ENCODE data around the gene KCNH5. TPM values are rescaled to one million over a fixed set of nuclear protein-coding genes. Genes with fewer than 3 reads are reported as not detected.

The KCNH5 gene
- total RNA-seq, 4 donors from 2014 or later: under 0.01 TPM; not detected in 3

DNA sequence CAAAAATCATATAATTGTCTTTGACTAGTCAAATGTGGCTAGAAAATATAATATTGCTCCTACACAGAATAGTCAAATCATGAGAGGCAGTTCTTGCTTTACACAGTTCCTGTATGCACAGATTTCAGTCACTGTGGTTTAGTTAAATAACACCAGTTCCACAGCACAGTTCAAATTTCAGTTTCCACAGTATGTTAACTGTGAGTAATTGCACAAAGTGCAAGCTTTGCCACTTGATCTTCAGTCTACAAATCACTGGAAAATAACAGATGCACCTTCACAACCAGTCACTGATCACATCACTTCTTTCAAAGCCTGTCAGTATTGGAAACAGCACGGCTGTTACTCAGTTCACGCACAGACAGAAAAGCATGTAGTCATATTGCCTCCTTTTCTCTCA is 38.7 kb downstream of the KCNH5 start:
- intact Hi-C loops (cut with DNase I; ENCODE audit: low total_unique reads): no loop called here
- Histone ChIP-seq H3K27ac (no peak overlapping the region), H3K4me1 (no peaks in the 10 kb centered on the region), H3K4me3 (no peak overlapping the region), H3K27me3 (no peaks in the 10 kb centered on the region), H3K9me3 (no peaks in the 10 kb centered on the region), H3K36me3 (no peaks in the 10 kb centered on the region)
- in situ Hi-C loops (cut with MboI; ENCODE audit: low pct_ligation_motif_present in 1 of 4, low pct_unique_long_range_greater_than_20kb in 1 of 4, low sequenced_read_pairs in 3 of 4): no loop called here
- TF ChIP-seq, protein P1, sequence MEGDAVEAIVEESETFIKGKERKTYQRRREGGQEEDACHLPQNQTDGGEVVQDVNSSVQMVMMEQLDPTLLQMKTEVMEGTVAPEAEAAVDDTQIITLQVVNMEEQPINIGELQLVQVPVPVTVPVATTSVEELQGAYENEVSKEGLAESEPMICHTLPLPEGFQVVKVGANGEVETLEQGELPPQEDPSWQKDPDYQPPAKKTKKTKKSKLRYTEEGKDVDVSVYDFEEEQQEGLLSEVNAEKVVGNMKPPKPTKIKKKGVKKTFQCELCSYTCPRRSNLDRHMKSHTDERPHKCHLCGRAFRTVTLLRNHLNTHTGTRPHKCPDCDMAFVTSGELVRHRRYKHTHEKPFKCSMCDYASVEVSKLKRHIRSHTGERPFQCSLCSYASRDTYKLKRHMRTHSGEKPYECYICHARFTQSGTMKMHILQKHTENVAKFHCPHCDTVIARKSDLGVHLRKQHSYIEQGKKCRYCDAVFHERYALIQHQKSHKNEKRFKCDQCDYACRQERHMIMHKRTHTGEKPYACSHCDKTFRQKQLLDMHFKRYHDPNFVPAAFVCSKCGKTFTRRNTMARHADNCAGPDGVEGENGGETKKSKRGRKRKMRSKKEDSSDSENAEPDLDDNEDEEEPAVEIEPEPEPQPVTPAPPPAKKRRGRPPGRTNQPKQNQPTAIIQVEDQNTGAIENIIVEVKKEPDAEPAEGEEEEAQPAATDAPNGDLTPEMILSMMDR (IDR thresholded peaks at IDR 0.05): no peak
- TF ChIP-seq EP300 (IDR thresholded peaks at IDR 0.05; ENCODE audit: low read depth): no peak
- TF ChIP-seq POLR2AphosphoS5 (IDR thresholded peaks at IDR 0.05): no peak
- TF ChIP-seq POLR2A (IDR thresholded peaks at IDR 0.05): no peak
- WGBS, 2 donors (ENCODE audit: low coverage in 1 of 2): 74 to 81% methylated on average over 2 of the region's 2 CpGs
- no peak for DNase-seq

DNA sequence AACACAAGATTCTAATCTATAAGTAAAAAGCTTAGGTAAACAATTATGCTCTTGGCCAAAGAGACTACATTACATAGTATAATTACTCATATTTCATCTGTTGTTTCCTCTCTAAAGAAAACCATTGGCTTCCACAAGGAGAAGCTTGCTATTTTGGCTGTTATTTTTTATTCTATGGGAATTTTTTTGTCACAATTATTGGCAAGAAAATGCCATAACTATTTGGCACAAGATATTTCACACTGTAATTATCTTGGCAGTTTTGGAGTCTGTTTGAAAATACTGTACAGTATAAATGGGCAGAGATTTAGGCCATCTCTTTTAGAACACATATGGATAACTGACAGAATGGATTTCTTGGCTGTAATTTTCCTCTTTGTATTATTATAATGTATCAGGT is 51.2 kb downstream of the KCNH5 start:
- Histone ChIP-seq H3K4me3 (no peak overlapping the region), H3K4me1 (no peaks in the 10 kb centered on the region), H3K27me3 (no peaks in the 10 kb centered on the region), H3K9me3 (no peaks in the 10 kb centered on the region), H3K27ac (no peak overlapping the region), H3K36me3 (no peaks in the 10 kb centered on the region)
- no peak for DNase-seq
- TF ChIP-seq POLR2AphosphoS5 (IDR thresholded peaks at IDR 0.05) (no peak), EP300 (IDR thresholded peaks at IDR 0.05; ENCODE audit: low read depth) (no peak), POLR2A (IDR thresholded peaks at IDR 0.05) (no peak)
- TF ChIP-seq, protein P1 (IDR thresholded peaks at IDR 0.05): no peak
- intact Hi-C loops (cut with DNase I; ENCODE audit: low total_unique reads) (no loop called here), in situ Hi-C loops (cut with MboI; ENCODE audit: low pct_ligation_motif_present in 1 of 4, low pct_unique_long_range_greater_than_20kb in 1 of 4, low sequenced_read_pairs in 3 of 4) (no loop called here)

DNA sequence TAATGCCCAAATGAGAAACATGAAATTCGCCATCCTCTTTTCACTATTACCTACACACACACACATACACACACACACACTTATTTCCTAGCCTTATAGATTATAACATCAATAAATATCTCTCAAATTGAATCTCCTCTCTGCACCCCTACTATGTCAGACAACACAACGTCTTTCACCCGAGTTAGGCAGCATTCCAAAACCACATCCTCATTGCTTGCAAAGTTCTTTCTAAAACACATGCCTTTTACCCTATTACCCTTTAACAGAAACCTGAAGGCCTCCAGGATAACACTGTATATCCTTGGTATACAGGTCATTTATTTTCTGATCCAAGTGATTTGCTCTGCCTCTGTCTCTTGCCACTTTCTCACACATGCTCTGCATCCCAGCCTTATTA is 56.3 kb downstream of the KCNH5 start:
- in situ Hi-C loops (cut with MboI; ENCODE audit: low pct_ligation_motif_present in 1 of 4, low pct_unique_long_range_greater_than_20kb in 1 of 4, low sequenced_read_pairs in 3 of 4) (no loop called here), intact Hi-C loops (cut with DNase I; ENCODE audit: low total_unique reads) (no loop called here)
- WGBS, 2 donors (ENCODE audit: low coverage in 1 of 2): 39 to 41% methylated on average over 3 of the region's 3 CpGs
- no peak for DNase-seq
- no peaks in the 10 kb centered on the region for H3K4me1 ChIP-seq
- no peaks in the 10 kb centered on the region for H3K27me3 ChIP-seq
- H3K36me3 ChIP-seq: no peaks in the 10 kb centered on the region
- H3K9me3 ChIP-seq: no peaks in the 10 kb centered on the region
- H3K27ac ChIP-seq: no peak overlapping the region
- H3K4me3 ChIP-seq: no peak overlapping the region
- TF ChIP-seq, protein P1 (IDR thresholded peaks at IDR 0.05): no peak
- TF ChIP-seq POLR2AphosphoS5 (IDR thresholded peaks at IDR 0.05): no peak
- no peak for TF ChIP-seq EP300 (IDR thresholded peaks at IDR 0.05; ENCODE audit: low read depth)
- no peak for TF ChIP-seq POLR2A (IDR thresholded peaks at IDR 0.05)

DNA sequence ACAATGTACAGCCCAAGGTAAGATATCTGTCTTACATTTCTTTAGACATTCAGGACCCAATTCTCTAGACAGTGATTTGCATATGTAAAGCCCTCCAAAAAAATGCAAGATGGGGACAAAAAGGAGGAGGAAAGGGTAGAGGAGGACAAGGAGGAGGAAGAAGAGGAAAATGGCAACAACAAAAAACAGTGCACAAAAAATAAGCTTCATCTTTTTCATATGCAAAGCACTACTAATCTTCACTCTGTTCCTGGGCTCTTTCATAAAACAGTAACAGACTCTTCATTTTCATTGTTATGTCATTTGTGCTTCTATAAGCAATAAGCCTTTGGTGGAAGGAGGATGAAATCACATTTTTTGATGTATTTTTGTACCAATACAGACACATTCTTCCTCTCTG is 61.4 kb downstream of the KCNH5 start:
- DNase-seq: no peak
- Histone ChIP-seq H3K27ac (no peak overlapping the region), H3K9me3 (no peaks in the 10 kb centered on the region), H3K4me1 (no peaks in the 10 kb centered on the region), H3K4me3 (no peak overlapping the region), H3K36me3 (no peaks in the 10 kb centered on the region), H3K27me3 (no peaks in the 10 kb centered on the region)
- intact Hi-C loops (cut with DNase I; ENCODE audit: low total_unique reads): no loop called here
- in situ Hi-C loops (cut with MboI; ENCODE audit: low pct_ligation_motif_present in 1 of 4, low pct_unique_long_range_greater_than_20kb in 1 of 4, low sequenced_read_pairs in 3 of 4): no loop called here
- TF ChIP-seq, protein P1 (IDR thresholded peaks at IDR 0.05): no peak
